NCI-H1092 (cell line): ENCODE results near the gene BACH2.
A peak's percentile ranks its signal among the peaks of the same experiment; 100 is the strongest.
"Not testable (repeated sequence)": the region's sequence is repeated elsewhere in the genome, so short reads cannot be mapped to it uniquely, and the experiment has no call there.

Experiments
- DNase-seq: peaks from one replicate; lab custom pipeline; 2025; lab: John Stamatoyannopoulos, UW

Gene BACH2

GRCh38 chr6:90296341-90297114 lies at the start of gene BACH2:
Gene BACH2 (minus strand): TSS chr6:90296843. CDS start chr6:90008844, 287,999 bp downstream.
- DNase-seq: peak; percentile 66

GRCh38 chr6:90343576-90343975 lies 46.9 kb upstream of the BACH2 start:
- no peak for DNase-seq

- DNase-seq: no peak
These were observed 41.8 kb upstream of the BACH2 start for GRCh38 chr6:90338409-90338808.

GRCh38 chr6:90336388-90336947 lies 39.8 kb upstream of the BACH2 start:
- DNase-seq: no peak

GRCh38 chr6:90333928-90334327 lies 37.3 kb upstream of the BACH2 start:
- no peak for DNase-seq

- DNase-seq: not testable (repeated sequence)
These were observed 36.4 kb upstream of the BACH2 start for GRCh38 chr6:90332978-90333543.

GRCh38 chr6:90329386-90330077 lies 32.9 kb upstream of the BACH2 start:
- no peak for DNase-seq

GRCh38 chr6:90328004-90328403 lies 31.4 kb upstream of the BACH2 start:
- DNase-seq: no peak

- no peak for DNase-seq
These were observed 29.9 kb upstream of the BACH2 start for GRCh38 chr6:90326404-90327057.

- no peak for DNase-seq
These were observed 27.1 kb upstream of the BACH2 start for GRCh38 chr6:90323706-90324105.

- DNase-seq: no peak
These were observed 26.4 kb upstream of the BACH2 start for GRCh38 chr6:90322976-90323474.

- DNase-seq: no peak
These were observed 23.5 kb upstream of the BACH2 start for GRCh38 chr6:90319979-90320685.

GRCh38 chr6:90319044-90319443 lies 22.4 kb upstream of the BACH2 start:
- DNase-seq: no peak

- no peak for DNase-seq
These were observed 19.3 kb upstream of the BACH2 start for GRCh38 chr6:90315986-90316385.

GRCh38 chr6:90315354-90315950 lies 18.8 kb upstream of the BACH2 start:
- DNase-seq: no peak

- no peak for DNase-seq
These were observed 17.9 kb upstream of the BACH2 start for GRCh38 chr6:90314514-90314913.

GRCh38 chr6:90311569-90311968 lies 14.9 kb upstream of the BACH2 start:
- no peak for DNase-seq

- DNase-seq: no peak
These were observed 9.3 kb upstream of the BACH2 start for GRCh38 chr6:90305800-90306448.

- no peak for DNase-seq
These were observed 7.7 kb upstream of the BACH2 start for GRCh38 chr6:90304308-90304707.

- DNase-seq: no peak
These were observed 6.4 kb upstream of the BACH2 start for GRCh38 chr6:90303039-90303438.

GRCh38 chr6:90302320-90302719 lies 5.7 kb upstream of the BACH2 start:
- DNase-seq: no peak
